ENCODE results near the gene SAMM50.

Gene SAMM50

GRCh38 chr22:43945632-43946383 lies 9.4 kb upstream of the SAMM50 start:
- peak; percentile 73 for DNase-seq (ENCODE audit: low spot score)

GRCh38 chr22:43946384-43946667 lies 8.9 kb upstream of the SAMM50 start:
- peak; percentile 57 for DNase-seq (ENCODE audit: low spot score)

- no peak for DNase-seq (ENCODE audit: low spot score)
Measured at GRCh38 chr22:43948836-43949406, 6.3 kb upstream of the SAMM50 start.

GRCh38 chr22:43951391-43951790 lies 3.9 kb upstream of the SAMM50 start:
- DNase-seq (ENCODE audit: low spot score), result no peak

- DNase-seq (ENCODE audit: low spot score), result no peak
Measured at GRCh38 chr22:43951966-43952365, 3.3 kb upstream of the SAMM50 start.

GRCh38 chr22:43953988-43954785 lies 1.1 kb upstream of the SAMM50 start:
- DNase-seq (ENCODE audit: low spot score), result no peak

GRCh38 chr22:43955883-43956782 lies 891 bp downstream of the SAMM50 start:
- peak; percentile 17 for DNase-seq (ENCODE audit: low spot score)

GRCh38 chr22:43956805-43957463 lies 1.7 kb downstream of the SAMM50 start:
- DNase-seq (ENCODE audit: low spot score), result no peak

GRCh38 chr22:43957871-43958270 lies 2.6 kb downstream of the SAMM50 start:
- no peak for DNase-seq (ENCODE audit: low spot score)

GRCh38 chr22:43964314-43964857 lies 9.1 kb downstream of the SAMM50 start:
- no peak for DNase-seq (ENCODE audit: low spot score)

- no peak for DNase-seq (ENCODE audit: low spot score)
Measured at GRCh38 chr22:43967069-43967468, 11.8 kb downstream of the SAMM50 start.

GRCh38 chr22:43968614-43969013 lies 13.4 kb downstream of the SAMM50 start:
- no peak for DNase-seq (ENCODE audit: low spot score)

- no peak for DNase-seq (ENCODE audit: low spot score)
Measured at GRCh38 chr22:43969021-43969878, 14.0 kb downstream of the SAMM50 start.

- no peak for DNase-seq (ENCODE audit: low spot score)
Measured at GRCh38 chr22:43969989-43970755, 14.9 kb downstream of the SAMM50 start.

- no peak for DNase-seq (ENCODE audit: low spot score)
Measured at GRCh38 chr22:43971112-43971511, 15.9 kb downstream of the SAMM50 start.

- no peak for DNase-seq (ENCODE audit: low spot score)
Measured at GRCh38 chr22:43972931-43973462, 17.8 kb downstream of the SAMM50 start.

- no peak for DNase-seq (ENCODE audit: low spot score)
Measured at GRCh38 chr22:43974028-43974545, 18.8 kb downstream of the SAMM50 start.

GRCh38 chr22:43975041-43975440 lies 19.8 kb downstream of the SAMM50 start:
- no peak for DNase-seq (ENCODE audit: low spot score)

Measured in kidney tubule cell (primary cell).